NCI-H1930 (cell line): Measurements from ENCODE around the gene ABCB8.
"Not testable (repeated sequence)": the region's sequence is repeated elsewhere in the genome, so short reads cannot be mapped to it uniquely, and the experiment has no call there.

Experiments used
- DNase-seq, 2 experiments: peaks; one replicate each; lab custom pipeline; 2025; lab: John Stamatoyannopoulos, UW

The ABCB8 gene

DNA sequence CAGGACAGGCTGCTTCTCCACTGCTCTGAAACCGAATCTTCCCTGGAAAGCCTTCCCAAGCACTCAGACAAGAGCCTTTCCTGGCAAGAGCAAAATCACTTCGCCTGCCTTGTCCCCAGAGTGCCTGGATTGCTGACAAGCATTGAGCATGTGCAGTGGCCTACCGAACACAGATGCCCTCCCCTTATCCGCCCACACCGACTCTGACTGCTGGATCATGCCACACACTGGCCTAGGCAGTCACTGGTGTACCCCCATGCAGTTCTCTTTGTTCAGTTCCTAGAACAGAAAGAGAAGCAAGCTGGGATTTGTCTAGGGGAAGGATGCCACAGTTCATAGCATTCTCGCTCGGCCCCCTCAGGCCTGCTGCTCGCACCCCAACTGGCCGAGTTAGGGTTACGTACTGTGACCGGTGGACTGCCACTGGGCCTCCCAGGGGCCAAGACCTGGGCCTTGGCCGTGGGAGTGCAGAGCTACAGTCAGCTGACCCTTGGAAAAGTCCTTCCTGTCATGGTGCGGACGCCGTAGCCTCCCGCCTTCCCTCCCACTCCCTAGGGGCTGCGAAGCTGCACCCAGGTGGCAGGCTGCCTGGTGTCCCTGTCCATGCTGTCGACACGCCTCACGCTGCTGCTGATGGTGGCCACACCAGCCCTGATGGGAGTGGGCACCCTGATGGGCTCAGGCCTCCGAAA is 6.9 kb downstream of the ABCB8 start:
- DNase-seq: no peak

GRCh38 chr7:151035902-151036301 is 7.7 kb downstream of the ABCB8 start:
- DNase-seq: no peak

DNA sequence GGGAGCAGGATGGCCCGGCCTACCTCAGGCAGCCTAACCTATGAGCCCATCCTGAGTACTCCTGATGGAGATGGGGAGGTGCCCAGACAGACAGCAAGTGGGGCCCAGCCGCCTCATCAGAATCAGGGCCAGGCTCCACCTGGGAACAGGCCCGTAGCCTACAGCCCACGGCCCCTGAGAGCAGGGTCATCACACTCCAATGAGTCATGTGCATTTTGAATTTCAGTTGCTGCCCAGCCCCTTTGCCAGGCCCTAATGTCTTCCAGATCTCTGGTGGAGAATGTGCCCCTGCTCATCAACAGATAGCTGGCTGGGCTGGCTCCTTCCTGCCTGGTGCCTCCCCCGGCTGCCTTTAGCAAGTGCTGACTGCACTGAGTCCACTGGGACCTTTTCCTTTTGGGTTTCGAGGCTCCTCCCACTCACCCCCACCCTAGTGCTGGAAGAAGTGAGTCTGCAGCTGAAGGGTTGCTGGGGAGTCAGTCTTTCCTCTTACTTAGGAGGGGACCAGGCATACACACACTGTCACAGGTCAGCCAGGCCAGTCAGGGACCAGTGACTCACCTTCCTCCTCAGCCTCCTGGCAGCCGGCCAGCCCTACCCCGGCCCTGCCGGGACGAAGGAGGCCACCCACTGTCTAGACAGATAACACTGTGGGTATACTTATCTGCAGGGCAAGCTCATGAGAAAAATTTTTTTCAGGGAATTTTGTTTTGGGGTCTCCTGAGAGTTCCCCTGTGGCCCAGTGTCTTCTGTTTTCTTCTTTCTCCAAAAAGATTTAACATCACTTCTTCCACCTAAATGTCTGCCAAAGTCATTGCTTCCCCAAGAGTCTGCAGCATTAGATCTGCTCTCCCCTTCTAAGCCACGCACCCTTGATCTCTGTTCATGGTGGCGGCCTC is 10.9 kb downstream of the ABCB8 start:
- DNase-seq: no peak

- DNase-seq: no peak
These were observed 11.7 kb downstream of the ABCB8 start for GRCh38 chr7:151039850-151040548.

DNA sequence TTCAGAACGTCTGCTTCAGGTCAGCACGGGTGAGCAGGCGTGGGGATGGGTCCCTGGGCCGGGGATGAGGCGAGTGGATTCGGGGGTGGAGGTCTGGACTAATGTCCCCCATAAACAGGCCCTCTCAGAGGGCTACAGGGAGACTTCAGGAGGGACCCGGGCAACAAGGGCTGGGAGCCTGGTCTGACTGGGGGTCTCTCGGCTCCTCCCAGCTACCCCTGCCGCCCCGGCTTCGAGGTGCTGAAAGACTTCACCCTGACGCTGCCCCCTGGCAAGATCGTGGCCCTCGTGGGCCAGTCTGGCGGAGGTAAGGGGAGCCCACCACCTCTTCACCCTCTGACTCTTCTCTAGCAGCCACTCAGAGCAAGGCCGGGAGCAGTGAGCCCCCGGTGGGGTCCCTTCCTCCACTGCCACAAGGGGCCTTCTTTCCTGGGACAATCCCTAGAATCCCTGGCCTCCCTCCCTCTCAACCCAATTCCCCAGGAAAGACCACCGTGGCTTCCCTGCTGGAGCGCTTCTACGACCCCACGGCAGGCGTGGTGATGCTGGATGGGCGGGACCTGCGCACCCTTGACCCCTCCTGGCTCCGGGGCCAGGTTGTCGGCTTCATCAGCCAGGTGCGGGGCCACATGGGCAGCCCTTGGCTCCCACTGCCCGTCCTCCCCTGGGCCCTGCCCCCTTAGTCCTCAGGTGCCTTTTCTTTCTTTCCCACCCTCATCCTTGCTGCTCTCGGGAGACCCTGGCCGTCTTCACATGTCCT is 12.5 kb downstream of the ABCB8 start:
- no peak for DNase-seq

DNA sequence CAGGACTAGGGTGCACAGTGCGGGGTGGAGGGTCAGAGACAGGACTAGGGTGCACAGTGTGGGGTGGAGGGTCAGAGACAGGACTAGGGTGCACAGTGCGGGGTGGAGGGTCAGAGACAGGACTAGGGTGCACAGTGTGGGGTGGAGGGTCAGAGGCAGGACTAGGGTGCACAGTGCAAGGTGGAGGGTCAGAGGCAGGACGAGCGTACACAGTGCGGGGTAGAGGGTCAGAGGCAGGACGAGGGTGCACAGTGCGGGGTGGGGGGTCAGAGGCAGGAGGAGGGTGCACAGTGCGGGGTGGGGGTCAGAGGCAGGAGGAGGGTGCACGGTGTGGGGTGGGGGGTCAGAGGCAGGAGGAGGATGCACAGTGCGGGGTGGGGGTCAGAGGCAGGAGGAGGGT is 15.2 kb downstream of the ABCB8 start:
- DNase-seq: not testable (repeated sequence)

DNA sequence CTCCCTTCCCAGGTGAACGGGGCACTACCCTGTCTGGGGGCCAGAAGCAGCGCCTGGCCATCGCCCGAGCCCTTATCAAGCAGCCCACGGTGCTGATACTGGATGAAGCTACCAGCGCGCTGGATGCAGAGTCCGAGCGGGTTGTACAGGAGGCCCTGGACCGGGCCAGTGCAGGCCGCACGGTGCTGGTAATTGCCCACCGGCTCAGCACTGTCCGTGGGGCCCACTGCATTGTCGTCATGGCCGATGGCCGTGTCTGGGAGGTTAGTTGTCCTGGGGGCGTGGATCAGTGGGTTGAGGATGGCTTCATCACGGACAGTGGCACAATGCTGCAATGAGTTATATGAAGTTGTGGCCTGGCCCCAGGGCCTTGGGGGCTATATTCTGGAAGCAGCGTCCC is 15.7 kb downstream of the ABCB8 start:
- DNase-seq: no peak

DNA sequence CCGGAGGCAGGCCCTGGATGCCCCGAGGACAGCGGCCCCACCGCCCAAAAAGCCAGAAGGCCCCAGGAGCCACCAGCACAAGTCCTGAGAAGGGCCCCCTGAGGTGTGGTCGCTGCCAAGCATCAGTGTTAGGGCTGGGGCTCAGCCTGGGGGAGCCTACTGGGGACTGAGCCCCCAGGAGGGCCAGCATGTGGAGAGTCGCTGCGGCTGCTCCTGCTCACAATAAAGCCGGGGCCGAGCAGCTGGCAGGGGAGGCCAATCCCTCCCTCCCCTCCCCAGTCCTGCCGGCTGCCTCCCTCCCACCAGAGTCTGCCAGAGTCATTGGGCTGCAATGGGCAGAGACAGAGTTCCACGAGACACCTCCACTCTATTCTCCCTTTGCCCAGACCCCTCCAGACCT is 17.0 kb downstream of the ABCB8 start:
- no peak for DNase-seq

- no peak for DNase-seq
These were observed 17.7 kb downstream of the ABCB8 start for GRCh38 chr7:151045967-151046366.

DNA sequence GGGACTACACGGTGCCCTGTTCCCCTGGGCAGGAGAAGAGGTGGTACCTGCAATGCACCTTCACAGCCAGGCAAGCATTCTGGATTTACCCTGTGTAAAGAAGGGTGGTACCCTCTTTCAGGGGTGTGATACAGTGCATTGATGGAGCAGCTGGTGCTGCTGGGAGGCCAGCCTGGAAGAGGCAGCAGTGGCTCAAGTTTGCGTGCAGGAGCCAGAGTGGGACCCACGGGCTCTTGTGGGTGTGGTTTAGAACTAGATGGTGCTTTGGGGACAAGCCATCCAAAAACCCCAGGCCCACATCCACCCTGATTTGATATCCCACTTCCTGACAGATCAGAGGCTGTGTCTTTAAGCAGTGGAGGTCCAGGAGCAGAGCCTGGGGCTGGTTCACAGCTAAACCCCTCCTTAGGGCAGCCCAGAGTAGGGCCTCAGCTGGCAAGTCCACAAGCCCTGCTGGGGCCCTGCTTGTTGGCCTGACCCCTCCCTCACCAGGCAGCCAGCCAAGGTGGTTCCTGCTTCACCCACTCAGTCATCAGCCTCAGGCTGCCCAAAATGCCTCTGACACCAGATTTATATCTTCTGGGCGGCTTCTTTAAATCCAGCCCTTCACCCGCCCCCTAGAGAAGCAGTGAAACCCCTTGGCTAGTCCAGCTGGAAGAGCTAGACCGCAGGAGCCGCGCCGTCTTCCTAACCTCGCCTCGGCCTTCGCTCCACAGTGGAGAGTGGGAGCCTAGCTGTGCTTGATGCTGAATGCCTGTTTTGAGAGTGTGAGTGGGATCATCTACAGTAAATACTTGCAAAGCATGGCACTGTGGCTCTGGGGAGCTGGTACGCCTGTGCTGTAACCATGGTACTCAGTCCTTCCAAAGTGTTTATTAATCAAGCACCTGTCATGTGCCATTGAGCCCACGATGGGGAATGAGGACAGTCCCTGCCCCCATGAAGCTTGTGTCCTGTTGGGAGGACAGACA is 18.6 kb downstream of the ABCB8 start:
- no peak for DNase-seq

GRCh38 chr7:151047976-151048815 is 19.9 kb downstream of the ABCB8 start, which contains the start of gene ASIC3:
Gene ASIC3 (plus strand): TSS chr7:151048531. CDS start chr7:151048886, 355 bp downstream.
- no peak for DNase-seq

GRCh38 chr7:151048911-151049463 is 20.7 kb downstream of the ABCB8 start:
- no peak for DNase-seq

DNA sequence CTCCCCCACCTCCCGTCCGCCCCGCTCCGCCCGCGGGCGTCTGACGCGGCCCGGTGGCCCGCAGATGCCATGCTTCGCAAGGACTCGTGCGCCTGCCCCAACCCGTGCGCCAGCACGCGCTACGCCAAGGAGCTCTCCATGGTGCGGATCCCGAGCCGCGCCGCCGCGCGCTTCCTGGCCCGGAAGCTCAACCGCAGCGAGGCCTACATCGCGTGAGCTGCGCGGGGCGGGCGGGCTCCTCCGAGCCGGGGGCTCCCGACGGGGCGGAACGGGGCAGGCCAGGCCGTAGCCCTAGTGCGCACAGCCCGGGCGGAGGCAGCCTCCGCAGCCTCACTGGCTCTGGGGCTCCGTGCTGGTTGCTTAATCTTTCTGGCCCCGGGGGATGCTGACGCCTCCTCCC is 22.9 kb downstream of the ABCB8 start:
- DNase-seq: no peak

GRCh38 chr7:151053096-151053495 is 24.8 kb downstream of the ABCB8 start:
- DNase-seq: no peak

DNA sequence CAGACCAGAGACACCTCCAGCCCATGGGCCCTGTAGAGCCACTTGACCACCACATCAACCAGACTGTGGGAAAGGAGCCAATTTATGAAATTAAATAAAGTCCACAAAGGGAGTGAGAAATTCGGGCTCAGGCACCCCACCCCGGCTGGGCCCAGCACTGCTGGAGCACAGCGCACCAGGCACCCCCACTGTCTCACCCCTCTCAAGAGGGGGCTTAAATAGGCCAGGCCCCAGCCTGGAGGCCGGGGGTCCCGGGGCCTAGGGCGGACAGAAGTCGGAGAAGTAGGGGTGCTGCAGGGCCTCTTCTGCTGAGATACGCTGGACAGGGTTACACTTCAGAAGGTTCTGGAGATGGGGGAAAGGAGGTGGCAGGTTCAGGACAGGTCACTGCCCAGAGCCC is 25.5 kb downstream of the ABCB8 start:
- DNase-seq: no peak

- DNase-seq: peak in 1 of 2 experiments; percentile 18
These were observed 28.0 kb downstream of the ABCB8 start for GRCh38 chr7:151056283-151056665.

GRCh38 chr7:151056666-151057505 is 28.6 kb downstream of the ABCB8 start:
- DNase-seq: no peak

GRCh38 chr7:151057506-151057988 is 29.3 kb downstream of the ABCB8 start, which contains the start of gene CDK5:
Gene CDK5 (minus strand): TSS chr7:151057897. CDS start chr7:151057848, 49 bp downstream.
- DNase-seq: peak; percentile 69 to 70
